Vagina (tissue), 2 donors: ENCODE measurements around the gene ANKRD34C.

Source experiments
- CTCF ChIP-seq, 3 experiments: fragments of 450-650 bp in 2 of 3; fragments of 200-600 bp in 1 of 3; sonication (generic) in 1 of 3; IDR thresholded peaks; one replicate each; pipeline ENCODE4 v1.5.1; 2017 to 2019; ENCODE audit warnings: antibody characterized with exemption in 3 of 3, mild to moderate bottlenecking in 2 of 3, moderate library complexity in 2 of 3
- POLR2A ChIP-seq, 2 donors: fragments of 450-650 bp; IDR thresholded peaks; one replicate each; pipeline ENCODE4 v1.6.1; 2017; ENCODE audit warnings: antibody characterized with exemption in 2 of 2, mild to moderate bottlenecking in 2 of 2, moderate library complexity in 2 of 2

- TF ChIP-seq CTCF (IDR thresholded peaks at IDR 0.05) = no peak
- no peak for TF ChIP-seq POLR2A (IDR thresholded peaks at IDR 0.05)
Measured at GRCh38 chr15:79248183-79248582, 34.3 kb upstream of the ANKRD34C start.
